GM19455 (cell line): ENCODE measurements around the gene NIT1.

Experiments used
- ATAC-seq: cut with Tn5 transposase; IDR thresholded peaks from one replicate; pipeline ENCODE4 v1.9.1; 2021; ENCODE audit not compliant: unreplicated experiment

NIT1 gene

DNA sequence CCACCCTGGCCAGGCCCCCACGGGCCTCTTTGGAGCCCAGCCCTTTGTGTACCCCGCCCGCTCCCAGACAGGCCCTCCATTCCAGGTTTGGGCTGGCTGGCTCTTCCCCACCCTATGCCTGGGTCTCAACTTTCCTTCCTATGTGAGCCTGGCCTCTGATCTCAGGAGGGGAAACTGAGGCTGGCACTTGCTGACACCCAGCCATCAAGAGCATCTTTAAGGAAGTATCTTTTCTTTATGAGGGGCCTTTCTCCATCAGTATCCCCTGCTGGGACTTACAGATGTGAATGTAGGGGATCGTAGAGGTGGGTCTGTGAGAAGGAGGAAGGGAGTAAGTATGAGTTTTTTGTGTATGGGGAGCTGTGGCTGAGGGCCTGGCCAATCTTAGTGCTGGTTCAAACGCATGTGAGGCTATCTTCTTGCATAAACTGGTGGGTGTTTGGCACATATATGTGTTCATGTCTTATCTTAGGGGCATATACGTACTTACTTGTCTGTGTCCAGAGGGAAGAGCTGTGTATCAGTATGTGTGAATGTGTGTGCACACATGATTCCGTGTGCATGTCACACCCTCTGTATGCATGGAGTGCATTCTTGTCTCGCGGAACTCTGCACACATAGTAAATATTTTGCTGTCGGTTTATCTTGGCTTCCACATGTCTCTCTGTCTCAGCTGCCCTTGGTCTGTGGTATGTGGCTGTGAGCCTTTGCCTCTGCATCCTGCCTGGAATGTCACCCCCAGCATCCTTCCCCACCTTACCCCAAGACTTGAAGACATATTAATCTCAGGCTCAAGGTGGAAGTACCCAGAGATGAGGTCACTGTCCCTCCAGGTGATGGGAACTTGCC lies 33.9 kb upstream of the NIT1 start:
- ATAC-seq, result no peak

DNA sequence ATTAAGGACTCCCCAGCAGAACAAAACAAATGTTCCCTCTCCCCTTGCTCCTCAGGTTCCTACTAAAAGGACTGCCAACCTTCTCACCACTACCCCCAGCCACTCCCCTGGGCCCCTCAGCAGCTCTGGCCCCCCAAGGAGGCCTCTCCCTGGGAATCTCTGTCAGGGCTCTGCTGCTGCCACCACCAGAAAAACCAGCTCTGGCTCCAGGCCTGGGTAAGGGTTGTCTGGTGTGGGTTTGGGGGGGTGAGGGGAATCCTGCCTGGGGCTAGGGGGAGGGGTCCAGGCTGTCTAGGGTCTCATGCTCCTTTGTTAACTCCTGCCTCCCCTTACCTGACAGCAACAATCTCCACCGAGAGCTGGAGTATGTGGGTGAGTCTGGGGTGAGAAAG lies 33.3 kb upstream of the NIT1 start:
- ATAC-seq, result no peak

DNA sequence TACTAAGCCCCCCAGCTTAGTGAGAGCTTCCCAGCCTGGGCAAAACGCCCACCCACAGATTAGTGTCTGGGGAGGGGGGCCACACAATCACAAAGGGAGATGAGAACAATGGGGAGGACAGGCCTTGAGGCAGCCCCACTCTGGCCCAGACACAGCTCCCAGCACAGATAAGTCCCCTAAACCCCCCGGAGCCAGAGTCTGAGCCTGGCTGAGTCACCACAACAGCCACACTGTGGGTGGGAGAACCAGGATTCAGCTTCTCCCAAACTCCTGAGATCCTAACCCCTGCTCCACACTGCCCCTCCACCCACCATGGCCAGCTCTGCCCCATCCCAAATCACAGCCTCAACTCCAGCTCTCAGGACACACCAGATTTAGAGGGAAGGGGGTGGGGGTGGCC lies 32.7 kb upstream of the NIT1 start:
- ATAC-seq, result no peak

DNA sequence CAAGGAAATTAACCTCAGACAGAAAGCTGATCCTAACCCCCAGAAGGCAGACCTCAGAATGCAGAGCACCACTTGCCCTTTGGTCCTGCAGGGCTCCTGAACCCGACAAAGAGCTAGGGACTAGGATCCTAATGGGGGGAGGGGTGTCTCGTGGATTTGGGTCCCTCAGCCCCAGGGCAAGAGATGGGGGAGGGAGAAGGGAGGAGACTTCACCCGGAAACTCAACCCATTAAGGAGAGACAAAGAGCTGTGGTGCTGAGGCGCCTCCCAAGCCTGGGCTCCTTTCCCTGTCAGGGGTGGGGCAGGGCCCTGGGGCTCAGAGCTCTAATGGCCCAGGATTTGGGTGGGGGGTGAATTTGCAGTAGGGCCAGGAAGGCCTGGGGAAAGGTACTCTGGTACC lies 31.4 kb upstream of the NIT1 start:
- no peak for ATAC-seq

DNA sequence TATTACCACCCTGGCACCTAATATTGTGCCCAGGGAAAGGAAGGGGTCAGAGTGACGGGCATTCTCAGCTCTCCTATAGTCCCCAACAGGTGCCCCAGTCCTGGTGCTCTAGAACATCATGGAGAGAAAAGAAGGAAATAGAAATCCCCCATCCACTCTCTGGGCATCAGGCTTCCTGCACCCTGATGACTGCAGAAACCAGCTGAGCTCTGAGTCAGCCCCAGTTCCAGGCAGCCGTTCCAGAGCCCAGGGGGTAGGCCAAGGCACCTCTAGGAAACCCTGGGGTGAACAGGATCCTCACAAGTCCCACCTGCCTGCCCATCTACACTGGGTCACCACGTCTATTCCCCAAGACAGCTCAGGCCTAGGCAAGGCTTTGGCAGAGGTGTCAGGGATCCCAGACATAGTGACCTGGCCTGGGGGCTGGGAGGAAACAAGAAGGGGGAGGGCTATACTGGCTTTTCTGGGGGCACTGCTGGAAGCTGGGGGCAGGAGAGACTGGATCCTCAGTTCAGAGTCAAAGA lies 29.3 kb upstream of the NIT1 start:
- ATAC-seq, result no peak

DNA sequence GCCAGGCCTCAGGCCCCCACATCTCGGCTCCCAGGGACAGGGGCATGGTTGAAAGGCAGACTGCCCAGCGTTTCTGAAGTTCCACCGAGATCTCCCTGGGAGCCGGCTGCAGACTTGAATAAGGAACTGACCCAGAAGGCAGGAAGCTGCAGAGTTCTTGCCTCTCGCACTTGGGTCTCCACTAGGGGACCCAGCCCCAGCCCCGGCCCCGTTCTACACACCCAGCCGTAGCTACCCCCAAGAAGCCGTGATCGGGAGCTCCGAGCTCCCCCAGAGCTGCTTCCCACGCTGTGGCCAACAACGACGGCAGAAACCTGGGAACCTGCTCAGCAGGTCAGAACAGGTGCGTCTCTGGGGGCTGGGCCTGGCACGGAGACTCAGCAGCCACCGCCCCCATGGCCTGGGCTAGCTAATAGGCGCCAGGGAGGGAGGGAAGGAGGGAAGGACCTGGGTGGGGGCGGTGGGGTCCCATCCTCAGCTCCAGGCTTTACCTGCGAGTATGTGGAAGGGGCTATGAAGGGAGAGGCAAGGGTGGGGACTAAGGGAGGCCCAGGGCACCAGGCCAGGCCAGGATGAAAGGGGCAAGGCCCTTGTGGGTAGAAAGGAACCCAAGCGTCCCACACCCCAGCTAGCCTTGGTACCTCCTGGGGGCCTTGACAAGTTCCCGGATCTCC lies 28.5 kb upstream of the NIT1 start, which contains the start of gene NECTIN4:
Gene NECTIN4, minus strand, starts transcription at position 308 of the 674 bp plus-strand sequence. Its CDS starts 262 bp downstream, at position 46.
- no peak for ATAC-seq

DNA sequence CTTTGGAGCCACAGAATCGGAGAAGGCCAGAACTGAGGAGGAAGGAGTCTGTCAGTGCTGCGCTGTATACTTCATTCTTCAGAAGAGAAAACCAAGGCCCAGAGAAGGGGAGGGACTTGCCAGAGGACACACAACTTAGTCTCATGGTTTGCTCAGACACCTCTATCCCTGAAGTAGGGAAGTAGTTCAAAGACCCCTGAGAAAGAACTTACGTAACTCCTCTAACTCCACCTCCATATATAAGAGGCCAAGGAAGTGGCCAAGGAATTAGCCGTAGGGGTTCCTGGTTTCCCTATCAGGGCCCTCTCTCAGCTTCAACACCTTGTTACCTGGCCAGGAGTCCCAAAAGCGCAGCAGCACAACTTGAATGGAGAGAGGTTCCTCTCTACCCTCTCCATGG lies 28.0 kb upstream of the NIT1 start:
- ATAC-seq, result no peak

DNA sequence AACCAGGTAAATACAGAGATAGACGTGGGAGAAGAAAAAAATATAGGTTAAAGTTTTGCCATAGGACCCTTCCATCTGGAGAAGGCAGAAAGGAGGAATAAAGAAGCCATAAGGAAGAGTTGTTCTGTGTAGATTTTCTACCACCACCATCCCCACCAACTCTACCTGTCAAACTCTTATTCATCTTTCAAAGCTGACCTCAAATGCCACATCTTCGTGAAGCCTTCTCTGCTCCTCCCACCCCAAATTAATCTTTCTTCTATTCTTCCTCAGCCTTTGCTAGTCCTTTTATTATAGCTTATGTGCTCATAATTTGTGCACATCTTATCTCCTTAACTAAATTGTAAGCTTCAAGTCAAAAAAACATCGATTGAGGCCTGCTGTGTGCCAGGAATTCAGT lies 27.3 kb upstream of the NIT1 start:
- ATAC-seq, result no peak

DNA sequence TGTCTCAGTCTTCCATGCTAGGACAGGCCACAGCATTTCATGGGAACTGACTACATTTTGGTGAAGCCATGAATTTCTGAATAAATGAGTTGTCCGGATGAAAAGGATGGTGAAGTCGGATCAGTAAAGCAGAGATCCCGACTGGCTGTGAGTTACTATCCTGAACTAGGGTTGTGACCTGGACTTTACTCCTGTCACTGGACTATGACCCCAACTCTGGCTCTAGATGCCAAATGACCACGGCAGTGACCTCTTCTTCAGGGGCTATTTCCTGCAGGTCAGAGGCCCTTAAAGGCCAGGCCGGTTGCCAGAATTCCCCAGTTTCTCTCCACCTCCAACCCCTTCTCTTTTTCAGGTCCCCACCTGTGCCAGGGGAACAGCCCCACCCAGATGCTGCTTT lies 26.8 kb upstream of the NIT1 start:
- no peak for ATAC-seq

DNA sequence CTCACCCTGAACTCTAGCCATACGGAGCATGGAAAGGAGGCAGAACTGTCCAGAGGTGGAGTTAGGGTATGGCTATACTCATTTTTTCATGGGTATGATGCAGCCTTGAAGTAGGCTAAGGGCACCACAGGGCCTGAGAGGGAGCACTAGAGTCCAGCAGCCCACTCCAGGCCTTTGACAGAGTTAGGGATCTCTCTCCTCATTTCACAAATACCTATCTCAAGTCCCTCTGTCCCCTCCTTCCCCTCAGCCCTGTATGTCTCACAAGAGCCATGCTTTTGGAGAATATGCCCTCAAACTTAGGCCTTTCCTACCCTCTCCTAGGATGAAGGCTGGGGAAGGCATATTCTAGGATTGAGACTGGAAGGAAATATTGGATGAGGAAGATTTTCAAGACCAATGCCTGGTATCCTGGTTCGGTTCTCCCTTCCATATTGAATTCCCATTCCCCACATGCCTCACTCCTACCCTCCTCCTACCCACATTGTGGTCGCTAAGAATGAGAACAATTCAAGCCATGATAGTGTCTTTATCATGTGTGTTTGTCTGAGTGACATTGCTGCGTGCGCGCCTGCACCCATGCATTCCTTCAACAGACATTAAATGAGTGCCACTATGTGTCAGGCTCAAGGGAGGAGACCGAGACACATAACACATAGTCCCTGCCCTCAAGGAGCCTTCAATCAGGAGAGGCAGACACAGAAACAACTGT lies 26.0 kb upstream of the NIT1 start:
- no peak for ATAC-seq

DNA sequence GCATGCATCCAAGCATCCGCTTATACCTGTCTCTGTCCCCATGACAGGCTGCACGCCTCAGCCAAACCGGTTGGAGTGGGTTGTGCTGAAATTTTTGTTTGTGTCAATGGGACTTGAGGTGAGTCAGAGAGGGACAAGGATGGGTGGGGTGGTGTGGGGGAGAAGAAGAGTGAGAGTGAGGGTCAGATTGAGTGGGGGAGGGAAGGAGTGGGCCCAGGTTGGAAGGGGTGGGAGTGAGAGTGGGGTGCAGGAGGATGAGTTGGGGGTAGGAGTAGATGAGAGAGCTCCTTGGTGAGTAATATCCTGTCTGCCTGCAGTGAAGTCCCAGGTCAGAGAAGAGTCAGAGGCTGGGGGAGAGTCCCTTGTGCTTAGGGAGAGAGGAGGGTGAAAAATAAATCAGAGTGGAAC lies 25.3 kb upstream of the NIT1 start:
- ATAC-seq, result no peak

DNA sequence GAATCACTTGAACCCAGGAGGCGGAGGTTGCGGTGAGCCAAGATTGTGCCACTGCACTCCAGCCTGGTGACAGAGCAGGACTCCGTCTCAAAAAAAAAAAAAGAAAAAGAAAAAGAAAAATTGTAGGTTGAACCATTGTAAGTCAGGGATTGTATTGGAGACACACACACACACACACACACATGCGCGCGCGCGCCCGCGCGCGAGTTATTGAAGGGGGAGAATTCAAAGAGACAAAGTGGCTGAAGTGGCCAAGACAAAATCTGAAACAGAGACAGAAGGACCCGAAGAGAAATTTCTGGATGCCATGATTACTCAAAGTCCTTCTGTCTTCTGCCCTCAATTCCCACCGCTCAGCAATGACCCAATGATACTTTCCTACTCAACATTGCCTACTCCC lies 23.4 kb upstream of the NIT1 start:
- no peak for ATAC-seq

DNA sequence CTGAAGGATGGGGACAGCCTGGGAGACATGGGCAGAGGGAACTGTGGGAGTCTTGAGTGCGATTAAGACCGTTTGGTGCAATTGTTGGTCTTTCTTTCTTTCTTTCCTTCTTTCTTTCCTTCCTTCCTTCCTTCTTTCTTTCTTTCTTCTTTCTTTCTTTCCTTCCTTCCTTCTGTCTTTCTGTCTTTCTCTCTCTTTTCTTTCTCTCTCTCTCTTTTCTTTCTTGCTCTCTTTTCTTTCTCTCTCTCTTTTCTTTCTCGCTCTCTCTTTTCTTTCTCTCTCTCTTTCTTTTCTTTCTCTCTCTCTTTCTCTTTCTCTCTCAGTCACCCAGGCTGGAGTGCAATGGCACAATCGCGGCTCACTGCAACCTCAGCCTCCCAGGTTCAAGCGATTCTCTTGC lies 22.7 kb upstream of the NIT1 start:
- no peak for ATAC-seq

DNA sequence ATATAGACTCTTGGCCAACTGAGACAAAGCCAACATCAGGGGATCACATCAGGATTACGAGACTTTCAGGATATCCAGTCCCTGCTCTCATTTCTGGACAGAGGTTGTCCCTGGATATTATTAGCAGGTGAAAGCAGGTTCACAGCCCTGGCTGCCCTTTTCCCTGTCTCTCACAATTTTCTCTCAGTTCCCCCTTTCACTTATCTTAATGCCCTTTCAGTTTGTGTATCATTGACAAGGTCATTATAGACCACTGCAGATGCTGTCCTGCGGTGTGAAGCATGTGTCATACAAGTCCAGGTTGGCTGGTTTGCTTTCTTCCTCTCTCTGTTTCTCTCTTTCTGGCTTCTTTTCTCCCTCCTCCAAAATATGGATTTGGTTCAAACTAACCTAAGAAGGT lies 21.9 kb upstream of the NIT1 start:
- no peak for ATAC-seq

DNA sequence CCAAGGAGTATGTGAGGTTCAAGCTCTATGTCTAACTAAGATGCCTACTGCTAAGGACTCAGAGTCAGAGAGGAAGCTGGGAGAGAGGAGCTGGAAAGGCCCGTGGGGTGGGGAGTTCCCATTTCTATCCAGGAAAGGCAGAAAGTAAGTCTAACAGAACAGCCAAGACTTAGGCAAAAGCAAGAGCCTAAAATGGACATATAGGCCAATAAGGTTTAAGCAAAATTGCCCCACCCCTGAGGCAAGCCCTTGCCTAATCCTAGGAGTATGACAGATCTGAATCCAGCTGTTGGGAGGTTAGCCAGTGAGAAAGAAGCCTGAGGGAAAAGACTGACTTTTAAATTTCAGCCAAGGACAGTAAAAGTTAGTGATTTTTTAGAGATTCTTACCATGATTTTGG lies 21.4 kb upstream of the NIT1 start:
- no peak for ATAC-seq

DNA sequence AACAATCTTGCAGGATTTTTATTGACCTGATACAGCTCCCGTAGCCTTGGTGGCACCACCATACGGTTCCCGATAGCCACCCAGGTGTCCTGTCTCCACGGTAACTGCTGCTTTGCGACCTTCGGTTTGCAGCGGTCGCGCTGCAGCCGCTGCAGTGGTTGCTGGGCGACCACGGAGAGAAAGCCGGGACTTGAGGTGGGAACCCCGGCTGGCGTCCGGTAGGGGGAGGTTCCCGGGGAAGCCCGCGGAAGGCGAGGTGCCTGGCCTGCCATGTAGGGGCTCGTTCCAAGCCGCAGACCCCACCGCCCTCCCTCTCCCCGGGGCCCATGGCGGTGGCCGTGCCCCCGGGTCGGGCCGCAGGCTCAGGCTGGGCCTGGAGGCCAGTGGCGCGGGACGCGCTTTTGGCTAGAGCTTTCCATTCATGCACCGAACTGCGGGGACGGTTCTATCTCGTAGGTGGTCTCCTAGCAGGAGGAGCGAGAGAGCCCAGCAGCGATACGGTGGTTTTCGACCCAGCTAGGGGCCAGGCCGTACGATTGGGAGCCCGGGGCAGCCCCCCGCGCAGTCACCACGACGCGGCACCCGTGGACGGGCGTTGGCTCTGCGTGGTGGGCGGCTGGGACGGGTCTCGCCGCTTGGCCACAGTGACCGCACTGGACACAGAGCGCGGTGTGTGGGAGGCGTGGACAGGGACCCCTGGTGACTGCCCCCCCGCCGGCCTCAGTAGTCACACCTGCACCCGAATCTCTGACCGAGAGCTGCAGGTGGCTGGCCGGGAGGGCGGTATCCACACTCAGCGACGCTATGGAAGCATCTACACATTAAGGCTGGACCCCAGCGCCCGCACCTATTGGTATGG lies 19.5 kb upstream of the NIT1 start, which contains the start of gene KLHDC9:
Gene KLHDC9, plus strand, starts transcription at position 152 of the 859 bp plus-strand sequence. Its CDS starts 175 bp downstream, at position 327.
- ATAC-seq, result peak; percentile 84

DNA sequence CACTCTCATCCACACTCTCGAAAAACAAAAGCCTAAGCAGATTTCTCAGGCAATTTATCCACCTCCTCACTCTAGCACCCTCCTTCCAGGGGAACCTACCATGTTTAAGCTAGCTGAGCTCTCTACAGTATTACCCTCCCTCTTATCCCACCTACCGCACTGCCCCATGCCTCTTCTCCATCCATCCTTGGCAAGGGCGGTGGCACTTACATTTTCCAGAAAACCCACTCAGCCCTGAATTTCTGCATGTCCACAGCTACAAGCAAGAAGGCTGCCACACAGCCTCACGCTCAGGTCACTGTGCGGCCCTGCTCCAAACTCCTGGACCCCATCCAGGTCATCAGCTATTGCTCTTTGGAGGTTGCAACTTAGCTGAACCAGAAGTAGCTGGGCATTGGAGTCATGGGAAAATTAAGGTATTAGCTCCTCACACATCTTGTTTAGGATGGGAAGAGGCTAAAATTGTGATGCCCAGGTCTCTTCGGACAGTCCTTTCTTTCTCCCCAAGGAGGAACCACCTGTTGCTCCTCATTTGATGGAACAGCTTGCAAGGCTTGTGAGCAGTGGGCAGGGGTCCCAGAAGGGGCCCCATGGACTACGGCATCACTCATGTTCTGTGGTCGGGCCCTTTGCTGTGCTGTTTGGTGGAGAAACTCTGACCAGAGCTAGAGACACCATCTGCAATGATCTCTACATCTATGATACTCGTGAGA lies 18.7 kb upstream of the NIT1 start:
- no peak for ATAC-seq

DNA sequence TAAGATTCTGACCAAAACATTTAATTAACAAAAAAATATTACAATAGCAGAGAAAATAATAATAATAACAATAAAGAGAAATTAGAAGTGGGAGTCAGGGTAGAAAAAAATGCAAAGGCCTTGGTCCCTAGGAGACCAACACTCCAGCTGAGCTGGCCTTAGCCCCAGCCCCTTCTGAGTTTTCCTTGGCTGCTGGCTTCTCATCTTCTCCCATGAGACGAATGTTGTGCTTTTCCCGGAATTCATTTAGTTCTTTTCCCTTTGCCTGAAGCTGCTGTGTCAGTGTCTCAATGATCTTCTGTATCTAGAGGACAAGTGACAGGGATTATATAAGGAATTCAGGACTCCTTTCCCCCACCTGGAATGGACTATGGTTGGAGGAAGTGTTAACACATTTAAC lies 17.3 kb upstream of the NIT1 start:
- no peak for ATAC-seq

DNA sequence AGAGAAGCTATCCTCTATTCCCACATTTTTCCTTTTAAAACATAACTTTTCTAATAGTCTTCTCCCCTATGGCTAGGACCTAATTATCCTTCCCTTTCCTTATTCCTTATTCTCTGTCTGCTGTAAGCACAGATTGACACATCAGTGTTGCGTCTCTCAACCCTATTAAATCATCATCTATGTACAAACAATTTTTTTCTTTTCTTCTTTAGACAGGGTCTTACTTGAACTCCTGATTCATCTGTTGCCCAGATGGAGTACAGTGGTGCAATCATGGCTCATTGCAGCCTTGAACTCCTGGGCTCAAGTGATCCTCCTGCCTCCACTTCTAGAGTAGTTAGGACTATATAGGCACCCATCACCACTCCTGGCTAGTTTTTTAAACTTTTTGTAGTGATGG lies 11.5 kb upstream of the NIT1 start:
- no peak for ATAC-seq

DNA sequence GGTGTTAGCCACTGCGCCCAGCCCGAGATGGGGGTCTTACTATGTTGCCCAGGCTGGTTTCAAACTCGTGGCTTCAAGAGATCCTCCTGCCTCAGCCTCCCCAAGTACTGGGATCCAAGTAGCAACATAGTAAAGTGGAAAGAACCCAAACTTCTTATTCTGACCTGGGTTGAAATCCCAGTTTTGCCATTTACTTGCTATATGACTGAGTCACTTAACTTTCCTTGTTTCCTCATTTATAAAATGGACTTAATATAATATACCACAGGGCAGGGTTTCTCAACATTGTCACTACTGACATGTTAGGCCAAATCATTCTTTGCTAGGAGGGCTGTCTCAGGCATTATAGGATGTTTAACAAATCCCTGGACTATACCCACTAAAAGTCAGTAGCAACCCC lies 6.8 kb upstream of the NIT1 start:
- no peak for ATAC-seq
